NB4 (cell line): ENCODE data around the gene STIM1.

Source experiments
- DNase-seq: peaks from one replicate; pipeline ENCODE4 v3.0.0; 2010; ENCODE audit warnings: low read depth
- H3K4me3 ChIP-seq: one replicate; pipeline ENCODE4 v1.5.1; 2011; ENCODE audit warnings: mild to moderate bottlenecking, low read depth, low read length, moderate library complexity
- MAX ChIP-seq: IDR thresholded peaks from 2 replicates; pipeline ENCODE4 v1.6.1; 2011; ENCODE audit warnings: low read depth, low read length
- MYC ChIP-seq: IDR thresholded peaks from 2 replicates; pipeline ENCODE4 v1.6.1; 2011; ENCODE audit warnings: low read depth, low read length
- POLR2A ChIP-seq: IDR thresholded peaks from 2 replicates; pipeline ENCODE4 v1.6.1; 2011; ENCODE audit warnings: mild to moderate bottlenecking; ENCODE audit not compliant: insufficient read length; ENCODE audit errors: extremely low read depth
- TF ChIP-seq, protein P1 (sequence below): IDR thresholded peaks from one replicate; pipeline ENCODE4 v1.5.1; 2012; ENCODE audit warnings: low read depth, low read length

The STIM1 gene

DNA sequence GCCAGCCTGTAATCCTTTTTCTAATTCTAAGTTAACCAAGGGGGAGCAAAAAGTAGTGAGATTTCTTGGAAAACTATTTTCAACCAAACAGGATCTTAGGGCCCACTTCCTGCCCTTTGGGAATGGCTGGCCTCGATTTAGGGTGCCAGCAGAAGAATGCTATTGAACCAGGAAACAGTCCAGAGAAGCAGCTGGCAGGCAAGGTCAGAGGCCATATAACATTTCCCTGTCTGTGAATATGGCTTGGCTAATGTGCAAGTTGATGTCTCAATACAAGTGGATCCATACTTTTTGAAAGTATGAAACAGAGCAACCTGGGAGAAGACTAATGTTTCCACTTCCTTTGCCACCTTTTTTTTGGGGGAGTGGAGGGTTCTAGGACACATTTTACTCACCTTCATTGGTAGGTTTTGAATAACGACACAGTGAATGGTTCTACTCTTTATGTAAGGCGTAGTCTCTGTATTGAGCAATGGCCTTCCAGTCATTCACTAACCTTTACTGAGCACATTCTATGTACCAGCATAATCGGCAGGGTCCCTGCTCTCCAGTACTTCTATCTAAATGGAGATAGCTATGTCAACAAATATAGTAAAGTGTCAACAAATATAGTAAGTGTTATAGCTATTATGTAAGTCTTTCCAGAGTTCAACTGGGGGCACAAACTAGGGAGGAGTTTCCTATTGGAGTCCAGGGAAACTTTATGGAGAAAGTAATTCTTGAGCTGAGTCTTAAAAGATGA is 204.9 kb downstream of the STIM1 start:
- no peak overlapping the region for H3K4me3 ChIP-seq
- no peak for DNase-seq
- no peak for TF ChIP-seq MYC
- TF ChIP-seq, protein P1, sequence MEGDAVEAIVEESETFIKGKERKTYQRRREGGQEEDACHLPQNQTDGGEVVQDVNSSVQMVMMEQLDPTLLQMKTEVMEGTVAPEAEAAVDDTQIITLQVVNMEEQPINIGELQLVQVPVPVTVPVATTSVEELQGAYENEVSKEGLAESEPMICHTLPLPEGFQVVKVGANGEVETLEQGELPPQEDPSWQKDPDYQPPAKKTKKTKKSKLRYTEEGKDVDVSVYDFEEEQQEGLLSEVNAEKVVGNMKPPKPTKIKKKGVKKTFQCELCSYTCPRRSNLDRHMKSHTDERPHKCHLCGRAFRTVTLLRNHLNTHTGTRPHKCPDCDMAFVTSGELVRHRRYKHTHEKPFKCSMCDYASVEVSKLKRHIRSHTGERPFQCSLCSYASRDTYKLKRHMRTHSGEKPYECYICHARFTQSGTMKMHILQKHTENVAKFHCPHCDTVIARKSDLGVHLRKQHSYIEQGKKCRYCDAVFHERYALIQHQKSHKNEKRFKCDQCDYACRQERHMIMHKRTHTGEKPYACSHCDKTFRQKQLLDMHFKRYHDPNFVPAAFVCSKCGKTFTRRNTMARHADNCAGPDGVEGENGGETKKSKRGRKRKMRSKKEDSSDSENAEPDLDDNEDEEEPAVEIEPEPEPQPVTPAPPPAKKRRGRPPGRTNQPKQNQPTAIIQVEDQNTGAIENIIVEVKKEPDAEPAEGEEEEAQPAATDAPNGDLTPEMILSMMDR: no peak
- no peak for TF ChIP-seq MAX
- no peak for TF ChIP-seq POLR2A

DNA sequence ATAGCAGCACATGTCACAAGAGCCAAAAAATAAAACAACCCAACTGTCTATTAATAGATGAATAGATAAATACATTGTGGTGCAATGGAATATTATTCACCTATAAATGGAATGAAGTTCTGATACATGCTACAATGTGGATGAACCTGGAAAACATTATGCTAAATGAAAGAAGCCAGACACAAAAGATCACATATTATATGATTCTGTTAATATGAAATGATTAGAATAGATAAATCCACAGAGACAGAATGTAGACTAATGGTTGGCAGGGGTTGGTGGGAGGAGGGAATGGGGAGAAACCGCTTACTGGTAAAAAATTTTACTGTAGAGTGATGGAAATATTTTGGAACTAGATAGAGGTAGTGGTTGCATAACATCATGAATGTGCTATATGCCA is 206.2 kb downstream of the STIM1 start:
- H3K4me3 ChIP-seq: no peak overlapping the region
- TF ChIP-seq MAX: no peak
- TF ChIP-seq, protein P1: no peak
- TF ChIP-seq POLR2A: no peak
- TF ChIP-seq MYC: no peak
- no peak for DNase-seq

- TF ChIP-seq MAX (no peak), MYC (no peak), POLR2A (no peak)
- TF ChIP-seq, protein P1: no peak
Observed at GRCh38 chr11:4063348-4063747, 207.9 kb downstream of the STIM1 start.

DNA sequence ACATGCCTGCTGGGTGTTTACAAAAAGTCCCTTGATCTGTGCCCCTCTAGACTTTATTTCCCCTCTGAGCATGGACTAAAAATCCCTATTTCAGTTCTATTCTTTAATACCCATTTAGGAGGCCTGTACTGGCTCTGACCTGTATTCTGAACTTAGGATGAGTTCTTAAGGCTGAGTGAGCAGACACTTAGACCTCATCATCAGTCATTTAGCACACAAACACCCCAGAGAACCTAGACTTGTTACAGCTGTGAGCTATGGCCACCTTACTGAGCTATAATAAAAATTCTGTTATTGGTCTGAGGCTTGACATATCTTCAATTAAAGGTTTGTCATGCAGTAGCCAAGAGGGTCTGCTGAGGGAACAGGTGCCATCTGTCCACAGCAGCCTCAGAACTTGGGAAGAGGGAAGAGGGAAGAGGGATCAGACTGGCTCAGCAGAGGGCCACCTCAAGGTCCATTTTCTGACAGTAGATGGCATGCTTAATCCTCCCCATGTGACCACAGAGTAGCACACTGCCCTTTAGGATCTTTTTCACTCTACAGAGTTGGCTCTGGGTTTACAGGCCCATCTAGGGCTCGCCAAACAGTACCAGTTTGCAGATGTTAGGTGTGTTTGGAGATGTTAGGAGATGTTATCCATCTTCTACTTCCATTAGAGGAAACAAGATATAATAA is 209.0 kb downstream of the STIM1 start:
- no peak overlapping the region for H3K4me3 ChIP-seq
- DNase-seq: no peak
- TF ChIP-seq POLR2A: no peak
- TF ChIP-seq MAX: no peak
- TF ChIP-seq, protein P1: no peak
- no peak for TF ChIP-seq MYC

More at GRCh38 chr11:4063348-4063747, 207.9 kb downstream of the STIM1 start:
- no peak for DNase-seq
- H3K4me3 ChIP-seq: no peak overlapping the region

DNA sequence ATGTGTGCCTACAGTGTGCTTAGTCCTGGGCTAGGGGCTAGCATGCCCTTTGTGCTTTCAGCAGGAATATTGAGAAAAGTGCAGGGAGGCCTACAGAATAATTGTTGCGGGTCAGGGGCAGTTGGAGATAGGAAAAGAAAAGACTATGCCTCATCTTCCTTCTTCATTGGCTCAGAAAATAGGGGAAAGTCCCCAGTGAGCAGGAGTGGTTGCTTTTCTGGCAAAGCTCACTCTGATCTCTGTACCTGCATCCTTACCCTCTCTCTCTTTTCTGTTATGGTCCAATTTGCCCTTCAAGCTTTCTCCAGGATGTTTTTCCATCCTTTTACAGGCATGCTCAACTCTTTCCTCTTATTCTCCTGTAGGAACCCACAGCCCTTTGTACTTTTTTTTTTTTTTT is 209.6 kb downstream of the STIM1 start:
- DNase-seq: no peak
- H3K4me3 ChIP-seq: no peak overlapping the region
- TF ChIP-seq POLR2A (no peak), MYC (no peak), MAX (no peak)
- TF ChIP-seq, protein P1: no peak
